Loucy (cell line): ENCODE measurements around the gene TLCD3B.

Experiments
- CTCF ChIP-seq: fragments of 200-600 bp; sonication (generic); conservative IDR thresholded peaks from 2 replicates; pipeline ENCODE4 v1.5.1; 2014; ENCODE audit warnings: mild to moderate bottlenecking, antibody characterized with exemption, low read length
- EZH2phosphoT487 ChIP-seq: fragments of 200-600 bp; IDR thresholded peaks from 2 replicates; pipeline ENCODE4 v1.6.1; 2018; ENCODE audit warnings: antibody characterized with exemption, mild to moderate bottlenecking, moderate library complexity, borderline replicate concordance

GRCh38 chr16:30031477-30031918 lies 427 bp upstream of the TLCD3B start:
- TF ChIP-seq CTCF (no peak), EZH2phosphoT487 (no peak)
